ENCODE results near the gene FSTL1. TPM values are rescaled to one million over a fixed set of nuclear protein-coding genes. Genes with fewer than 3 reads are reported as not detected.

FSTL1 gene
- polyA plus RNA-seq, 1 of the 3 experiments (the other 2 are of a cell fraction), result 329 TPM

DNA sequence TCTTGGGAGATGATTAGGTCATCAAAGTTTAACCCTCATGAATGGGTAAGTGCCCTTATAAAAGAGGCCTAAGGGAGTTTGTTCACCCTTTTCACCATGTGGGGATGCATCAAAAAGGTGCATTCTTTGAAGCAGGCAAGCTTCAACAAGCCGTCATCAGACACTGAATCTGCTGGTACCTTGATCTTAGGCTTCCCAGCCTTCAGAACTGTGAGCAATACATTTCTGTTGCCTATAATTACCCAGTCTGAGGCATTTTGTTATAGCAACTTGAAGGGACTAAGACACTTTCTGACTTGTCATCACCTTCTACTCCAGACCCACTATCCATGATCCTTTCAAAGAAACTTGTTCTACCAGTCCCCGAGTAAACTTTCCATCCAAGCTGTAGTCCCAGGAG is 57.0 kb downstream of the FSTL1 start:
- CTCF ChIA-PET, result interaction anchor here (1.0 to 1.4 kb wide), 3 partner anchors 23 to 502 kb away, joined by 3 to 5 read pairs (median 3); no protein-coding TSS in a partner anchor
- Histone ChIP-seq H3K9me2 (no peaks in the 10 kb centered on the region), H3K4me2 (no peak overlapping the region), H3K27me3 (ENCODE audit: insufficient read depth) (no peaks in the 10 kb centered on the region), H4K20me1 (ENCODE audit: insufficient read depth) (no peaks in the 10 kb centered on the region; the same call in 1 of the 2 replicates), H2AFZ (ENCODE audit: low read depth) (no peak overlapping the region), H3K9me3 (no peaks in the 10 kb centered on the region), H3K4me3 (ENCODE audit: low read depth in 2 of 2, low read length in 1 of 2) (no peak overlapping the region), H3K27ac (ENCODE audit: low read depth in 2 of 2, low read length in 1 of 2) (no peak overlapping the region), H3F3A (replicated peaks; ENCODE audit: insufficient read depth) (peaks cover 63% of the 10 kb centered on the region), H3K9ac (no peak overlapping the region), H3K36me3 (replicated peaks in 1 of 2; ENCODE audit: control insufficient read depth in 1 of 2, insufficient read depth in 2 of 2, low read length in 1 of 2) (peaks cover 47 to 55% of the 10 kb centered on the region in 2 experiments), H3K79me2 (ENCODE audit: insufficient read depth) (no peaks in the 10 kb centered on the region), H3K4me1 (ENCODE audit: control insufficient read depth in 1 of 2, insufficient read depth in 2 of 2, low read depth in 1 of 2, low read length in 1 of 2) (no peaks in the 10 kb centered on the region)
- no peak for DNase-seq
- WGBS (ENCODE audit: low lambda C conversion rate), result 87% methylated on average over 2 of the region's 2 CpGs
- TF ChIP-seq RCOR1 (IDR thresholded peaks at IDR 0.05; ENCODE audit: low read length), result no peak
- TF ChIP-seq, protein P1, sequence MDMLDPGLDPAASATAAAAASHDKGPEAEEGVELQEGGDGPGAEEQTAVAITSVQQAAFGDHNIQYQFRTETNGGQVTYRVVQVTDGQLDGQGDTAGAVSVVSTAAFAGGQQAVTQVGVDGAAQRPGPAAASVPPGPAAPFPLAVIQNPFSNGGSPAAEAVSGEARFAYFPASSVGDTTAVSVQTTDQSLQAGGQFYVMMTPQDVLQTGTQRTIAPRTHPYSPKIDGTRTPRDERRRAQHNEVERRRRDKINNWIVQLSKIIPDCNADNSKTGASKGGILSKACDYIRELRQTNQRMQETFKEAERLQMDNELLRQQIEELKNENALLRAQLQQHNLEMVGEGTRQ (IDR thresholded peaks at IDR 0.05; ENCODE audit: borderline replicate concordance, low read depth, low read length), result no peak
- POLR2A ChIA-PET, result no interaction called here

DNA sequence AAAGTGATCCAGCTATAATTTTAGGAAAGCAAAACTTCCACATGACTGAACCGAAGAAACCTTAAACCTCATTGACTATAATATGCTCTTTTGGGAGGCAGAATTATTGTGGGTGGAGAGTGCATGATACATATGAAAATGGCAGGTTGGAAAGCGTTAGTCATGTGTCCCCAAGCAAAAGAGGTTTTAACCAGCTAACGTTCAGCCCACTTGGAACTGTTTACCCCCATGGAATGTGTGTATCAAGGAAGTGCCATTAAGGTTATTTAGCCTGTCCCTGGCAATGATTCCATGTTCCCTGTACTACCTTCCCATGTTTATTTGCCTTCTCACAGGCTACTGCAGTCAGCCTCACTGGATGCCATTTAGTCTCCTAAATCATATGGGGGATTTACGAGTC is 57.5 kb downstream of the FSTL1 start:
- Histone ChIP-seq H3K9me3 (no peaks in the 10 kb centered on the region), H3K4me1 (ENCODE audit: control insufficient read depth in 1 of 2, insufficient read depth in 2 of 2, low read depth in 1 of 2, low read length in 1 of 2) (no peaks in the 10 kb centered on the region), H4K20me1 (ENCODE audit: insufficient read depth) (no peaks in the 10 kb centered on the region; the same call in 1 of the 2 replicates), H3K4me3 (ENCODE audit: low read depth in 2 of 2, low read length in 1 of 2) (no peak overlapping the region), H2AFZ (ENCODE audit: low read depth) (no peak overlapping the region), H3K9ac (no peak overlapping the region), H3K4me2 (no peak overlapping the region), H3K36me3 (replicated peaks in 1 of 2; ENCODE audit: control insufficient read depth in 1 of 2, insufficient read depth in 2 of 2, low read length in 1 of 2) (peaks cover 43 to 50% of the 10 kb centered on the region in 2 experiments), H3F3A (replicated peaks; ENCODE audit: insufficient read depth) (peaks cover 63% of the 10 kb centered on the region), H3K9me2 (no peaks in the 10 kb centered on the region), H3K79me2 (ENCODE audit: insufficient read depth) (no peaks in the 10 kb centered on the region), H3K27ac (ENCODE audit: low read depth in 2 of 2, low read length in 1 of 2) (no peak overlapping the region), H3K27me3 (ENCODE audit: insufficient read depth) (no peaks in the 10 kb centered on the region)
- ChIA-PET POLR2A (no interaction called here), CTCF (interaction anchor here (0.6 to 1.4 kb wide), 4 partner anchors 24 to 501 kb away, joined by 3 to 5 read pairs (median 3); no protein-coding TSS in a partner anchor)
- WGBS (ENCODE audit: low lambda C conversion rate), result 67% methylated on average over 4 of the region's 4 CpGs
- TF ChIP-seq JUND (IDR thresholded peaks at IDR 0.05) (no peak), POLR2AphosphoS5 (IDR thresholded peaks at IDR 0.05; ENCODE audit: low read depth, low read length) (peak; percentile 45; the same call in 1 of the 2 replicates)
- DNase-seq, result no peak

DNA sequence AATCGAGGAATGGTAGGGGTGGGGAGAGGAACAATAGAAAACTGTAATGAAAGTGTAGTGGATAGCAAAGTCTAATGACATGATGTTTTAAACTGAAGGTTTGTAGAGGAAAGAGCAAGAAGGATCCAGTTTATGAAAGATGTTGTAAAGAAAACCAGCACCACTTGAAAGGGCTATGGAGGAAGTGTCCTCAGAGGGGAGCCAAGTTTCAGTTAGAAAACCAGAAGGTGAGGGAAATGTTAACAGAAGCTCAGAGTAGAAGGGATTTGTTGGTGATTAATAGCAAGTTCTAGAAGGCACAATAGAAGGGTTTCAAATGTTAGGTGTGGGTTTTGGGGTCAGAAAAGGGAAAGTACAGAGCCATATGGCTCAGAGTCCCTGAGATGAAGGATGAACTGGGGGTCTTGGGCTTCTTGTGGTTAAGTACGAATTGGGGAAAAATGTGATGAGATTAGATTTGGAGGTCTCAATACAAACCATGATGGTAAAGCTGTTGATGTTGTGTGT is 67.8 kb downstream of the FSTL1 start:
- Histone ChIP-seq H4K20me1 (ENCODE audit: insufficient read depth) (no peaks in the 10 kb centered on the region), H3K4me3 (ENCODE audit: low read depth in 2 of 2, low read length in 1 of 2) (no peak overlapping the region), H3K4me1 (ENCODE audit: control insufficient read depth in 1 of 2, insufficient read depth in 2 of 2, low read depth in 1 of 2, low read length in 1 of 2) (no peaks in the 10 kb centered on the region), H3F3A (replicated peaks; ENCODE audit: insufficient read depth) (no peaks in the 10 kb centered on the region), H3K9me2 (no peaks in the 10 kb centered on the region), H3K36me3 (replicated peaks in 1 of 2; ENCODE audit: control insufficient read depth in 1 of 2, insufficient read depth in 2 of 2, low read length in 1 of 2) (no peaks in the 10 kb centered on the region), H3K27me3 (ENCODE audit: insufficient read depth) (no peaks in the 10 kb centered on the region), H3K9ac (no peak overlapping the region), H2AFZ (ENCODE audit: low read depth) (no peak overlapping the region), H3K4me2 (no peak overlapping the region), H3K79me2 (ENCODE audit: insufficient read depth) (no peaks in the 10 kb centered on the region), H3K9me3 (no peaks in the 10 kb centered on the region), H3K27ac (ENCODE audit: low read depth in 2 of 2, low read length in 1 of 2) (no peak overlapping the region)
- WGBS (ENCODE audit: low lambda C conversion rate), result 17% methylated on average over 2 of the region's 2 CpGs
- ChIA-PET CTCF (no interaction called here), POLR2A (no interaction called here)
- TF ChIP-seq EP300 (IDR thresholded peaks at IDR 0.05; ENCODE audit: borderline replicate concordance in 1 of 2, low read depth in 1 of 2, low read length in 1 of 2) (no peak), ELF1 (IDR thresholded peaks at IDR 0.05) (no peak), SMC3 (IDR thresholded peaks at IDR 0.05; ENCODE audit: low read depth, low read length) (no peak), TEAD4 (IDR thresholded peaks at IDR 0.05; ENCODE audit: borderline replicate concordance, insufficient read depth) (no peak), MXI1 (IDR thresholded peaks at IDR 0.05; ENCODE audit: low read depth, low read length) (no peak), EZH2phosphoT487 (IDR thresholded peaks at IDR 0.05; ENCODE audit: borderline replicate concordance, low read depth) (no peak), GABPA (IDR thresholded peaks at IDR 0.05; ENCODE audit: low read depth) (no peak), RCOR1 (IDR thresholded peaks at IDR 0.05; ENCODE audit: low read length) (no peak), POLR2AphosphoS5 (IDR thresholded peaks at IDR 0.05; ENCODE audit: low read depth, low read length) (no peak)
- TF ChIP-seq, protein P2, sequence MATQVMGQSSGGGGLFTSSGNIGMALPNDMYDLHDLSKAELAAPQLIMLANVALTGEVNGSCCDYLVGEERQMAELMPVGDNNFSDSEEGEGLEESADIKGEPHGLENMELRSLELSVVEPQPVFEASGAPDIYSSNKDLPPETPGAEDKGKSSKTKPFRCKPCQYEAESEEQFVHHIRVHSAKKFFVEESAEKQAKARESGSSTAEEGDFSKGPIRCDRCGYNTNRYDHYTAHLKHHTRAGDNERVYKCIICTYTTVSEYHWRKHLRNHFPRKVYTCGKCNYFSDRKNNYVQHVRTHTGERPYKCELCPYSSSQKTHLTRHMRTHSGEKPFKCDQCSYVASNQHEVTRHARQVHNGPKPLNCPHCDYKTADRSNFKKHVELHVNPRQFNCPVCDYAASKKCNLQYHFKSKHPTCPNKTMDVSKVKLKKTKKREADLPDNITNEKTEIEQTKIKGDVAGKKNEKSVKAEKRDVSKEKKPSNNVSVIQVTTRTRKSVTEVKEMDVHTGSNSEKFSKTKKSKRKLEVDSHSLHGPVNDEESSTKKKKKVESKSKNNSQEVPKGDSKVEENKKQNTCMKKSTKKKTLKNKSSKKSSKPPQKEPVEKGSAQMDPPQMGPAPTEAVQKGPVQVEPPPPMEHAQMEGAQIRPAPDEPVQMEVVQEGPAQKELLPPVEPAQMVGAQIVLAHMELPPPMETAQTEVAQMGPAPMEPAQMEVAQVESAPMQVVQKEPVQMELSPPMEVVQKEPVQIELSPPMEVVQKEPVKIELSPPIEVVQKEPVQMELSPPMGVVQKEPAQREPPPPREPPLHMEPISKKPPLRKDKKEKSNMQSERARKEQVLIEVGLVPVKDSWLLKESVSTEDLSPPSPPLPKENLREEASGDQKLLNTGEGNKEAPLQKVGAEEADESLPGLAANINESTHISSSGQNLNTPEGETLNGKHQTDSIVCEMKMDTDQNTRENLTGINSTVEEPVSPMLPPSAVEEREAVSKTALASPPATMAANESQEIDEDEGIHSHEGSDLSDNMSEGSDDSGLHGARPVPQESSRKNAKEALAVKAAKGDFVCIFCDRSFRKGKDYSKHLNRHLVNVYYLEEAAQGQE (IDR thresholded peaks at IDR 0.05; ENCODE audit: low read depth, low read length), result no peak
- TF ChIP-seq, protein P3, sequence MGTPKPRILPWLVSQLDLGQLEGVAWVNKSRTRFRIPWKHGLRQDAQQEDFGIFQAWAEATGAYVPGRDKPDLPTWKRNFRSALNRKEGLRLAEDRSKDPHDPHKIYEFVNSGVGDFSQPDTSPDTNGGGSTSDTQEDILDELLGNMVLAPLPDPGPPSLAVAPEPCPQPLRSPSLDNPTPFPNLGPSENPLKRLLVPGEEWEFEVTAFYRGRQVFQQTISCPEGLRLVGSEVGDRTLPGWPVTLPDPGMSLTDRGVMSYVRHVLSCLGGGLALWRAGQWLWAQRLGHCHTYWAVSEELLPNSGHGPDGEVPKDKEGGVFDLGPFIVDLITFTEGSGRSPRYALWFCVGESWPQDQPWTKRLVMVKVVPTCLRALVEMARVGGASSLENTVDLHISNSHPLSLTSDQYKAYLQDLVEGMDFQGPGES (IDR thresholded peaks at IDR 0.05; ENCODE audit: low read depth, low read length), result no peak
- TF ChIP-seq, protein P4, sequence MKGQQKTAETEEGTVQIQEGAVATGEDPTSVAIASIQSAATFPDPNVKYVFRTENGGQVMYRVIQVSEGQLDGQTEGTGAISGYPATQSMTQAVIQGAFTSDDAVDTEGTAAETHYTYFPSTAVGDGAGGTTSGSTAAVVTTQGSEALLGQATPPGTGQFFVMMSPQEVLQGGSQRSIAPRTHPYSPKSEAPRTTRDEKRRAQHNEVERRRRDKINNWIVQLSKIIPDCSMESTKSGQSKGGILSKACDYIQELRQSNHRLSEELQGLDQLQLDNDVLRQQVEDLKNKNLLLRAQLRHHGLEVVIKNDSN (IDR thresholded peaks at IDR 0.05; ENCODE audit: borderline replicate concordance, low read depth), result no peak
- DNase-seq, result no peak

All from SK-N-SH (cell line).